Left colon (tissue), 2 donors: Measurements from ENCODE around the gene BATF. TPM values are rescaled to one million over a fixed set of nuclear protein-coding genes. Genes with fewer than 3 reads are reported as not detected.
"Not testable (repeated sequence)": the region's sequence is repeated elsewhere in the genome, so short reads cannot be mapped to it uniquely, and the experiment has no call there.

Source experiments
- ATAC-seq: fragments of 200-7000 bp; cut with Tn5 transposase; one replicate; pipeline ENCODE4 v1.9.1; 2020; ENCODE audit warnings: mild to moderate bottlenecking, moderate library complexity
- DNase-seq, 2 donors: peaks; one replicate each; pipeline ENCODE4 v3.0.0-alpha.2; 2020
- intact Hi-C, 2 donors: fragments of 100-400 bp; cut with DNase I in 1 of 2; cut with micrococcal nuclease in 1 of 2; formaldehyde crosslinking; loops; one replicate each; pipeline versions ENCODE4 v1.11.2 to v1.14.0; 2022; cut with DNase I, micrococcal nuclease
- long read RNA-seq: library from polyadenylated mRNA; unstranded; transcript quantifications from one replicate; pipeline ENCODE4 v2.0.0, GENCODE V29; 2021
- total RNA-seq, 2 donors: library from RNA; stranded (reverse); fragmentation: NEBNext Ultra II Directional; extraction: Animal tissue kit (Norgen Biotek cat#: 25700); gene quantifications; one replicate each; pipeline ENCODE4 v1.2.1, GENCODE V29; 2021
- donor health status: DM: no; HTN: no; CAD: no.
- donor health status: DM: yes; HTN: yes; CAD: no.

Gene BATF
- total RNA-seq: 1 to 10 TPM in 1 of 2 donors, under 1 TPM in 1; 0.67 to 1.3 TPM
- long read RNA-seq, partial matches to known transcripts: 0 of 1 reads
- long read RNA-seq, other reads (novel, unspliced or antisense): 0 of 1 reads

- intact Hi-C loops: no loop called here
- ATAC-seq: peak; percentile 20
- peak; percentile 42 to 44 for DNase-seq
Observed at GRCh38 chr14:75522224-75522982, at the start of gene BATF. Gene BATF (plus strand): TSS chr14:75522469. CDS start chr14:75522683, 214 bp downstream.

- DNase-seq (peak; percentile 62 to 79), ATAC-seq (peak; percentile 79)
- intact Hi-C loops: not testable (repeated sequence)
Observed at GRCh38 chr14:75474127-75474526, 48.1 kb upstream of the BATF start.

- ATAC-seq (peak; percentile 52), DNase-seq (peak; percentile 51 to 65)
- intact Hi-C loops: no loop called here
Observed at GRCh38 chr14:75476274-75476995, 45.8 kb upstream of the BATF start.

GRCh38 chr14:75477881-75478280 lies 44.4 kb upstream of the BATF start:
- no peak for ATAC-seq
- no peak for DNase-seq
- intact Hi-C loops: no loop called here

GRCh38 chr14:75479770-75480600 lies 42.3 kb upstream of the BATF start:
- intact Hi-C loops: loop anchor here in 1 of 2 donors (10.0 kb wide), 1 partner anchor 345 kb away; no protein-coding TSS in a partner anchor
- DNase-seq: no peak

GRCh38 chr14:75482366-75482765 lies 39.9 kb upstream of the BATF start:
- intact Hi-C loops: loop anchor here in 1 of 2 donors (10.0 kb wide), 1 partner anchor 348 kb away; no protein-coding TSS in a partner anchor
- no peak for ATAC-seq
- DNase-seq: no peak

More at GRCh38 chr14:75479770-75480600, 42.3 kb upstream of the BATF start:
- no peak for ATAC-seq

- DNase-seq: no peak
- no peak for ATAC-seq
- intact Hi-C loops: loop anchor here (5.0 to 10.0 kb wide), 2 partner anchors 178 to 350 kb away; no protein-coding TSS in a partner anchor
Observed at GRCh38 chr14:75484711-75485429, 37.4 kb upstream of the BATF start.

- intact Hi-C loops: loop anchor here (5.0 to 10.0 kb wide), 2 partner anchors 179 to 352 kb away; no protein-coding TSS in a partner anchor
- DNase-seq (no peak), ATAC-seq (no peak)
Observed at GRCh38 chr14:75486318-75486717, 36.0 kb upstream of the BATF start.

GRCh38 chr14:75487155-75487671 lies 35.1 kb upstream of the BATF start:
- intact Hi-C loops: loop anchor here (5.0 to 10.0 kb wide), 2 partner anchors 180 to 352 kb away; no protein-coding TSS in a partner anchor
- DNase-seq: no peak
- no peak for ATAC-seq

- ATAC-seq: no peak
- intact Hi-C loops: loop anchor here (2.0 to 10.0 kb wide), 3 partner anchors 181 to 355 kb away; no protein-coding TSS in a partner anchor
Observed at GRCh38 chr14:75489480-75489837, 32.8 kb upstream of the BATF start.

GRCh38 chr14:75491376-75491978 lies 30.8 kb upstream of the BATF start:
- ATAC-seq (no peak), DNase-seq (no peak)
- intact Hi-C loops: no loop called here

More at GRCh38 chr14:75489480-75489837, 32.8 kb upstream of the BATF start:
- DNase-seq: no peak

- intact Hi-C loops: no loop called here
- no peak for ATAC-seq
- DNase-seq: no peak
Observed at GRCh38 chr14:75492832-75493591, 29.3 kb upstream of the BATF start.

GRCh38 chr14:75493592-75494087 lies 28.6 kb upstream of the BATF start:
- DNase-seq (no peak), ATAC-seq (no peak)
- intact Hi-C loops: no loop called here

- no peak for DNase-seq
- intact Hi-C loops: no loop called here
Observed at GRCh38 chr14:75494896-75495295, 27.4 kb upstream of the BATF start.

GRCh38 chr14:75495399-75495798 lies 26.9 kb upstream of the BATF start:
- DNase-seq (no peak), ATAC-seq (no peak)
- intact Hi-C loops: no loop called here

More at GRCh38 chr14:75494896-75495295, 27.4 kb upstream of the BATF start:
- ATAC-seq: no peak

- ATAC-seq (no peak), DNase-seq (no peak)
- intact Hi-C loops: no loop called here
Observed at GRCh38 chr14:75495882-75496281, 26.4 kb upstream of the BATF start.

GRCh38 chr14:75496755-75497154 lies 25.5 kb upstream of the BATF start:
- ATAC-seq (no peak), DNase-seq (no peak)
- intact Hi-C loops: no loop called here
